Bronchial epithelial cell (primary cell): ENCODE measurements around the gene HOXD1. TPM values are rescaled to one million over a fixed set of nuclear protein-coding genes. Genes with fewer than 3 reads are reported as not detected.

Experiments used
- DNase-seq: peaks from one replicate; pipeline ENCODE4 v3.0.0-alpha.2; 2010; ENCODE audit warnings: low read depth
- FAIRE-seq: peaks from 2 replicates; lab custom pipeline; 2011; peaks lifted over from hg19 to GRCh38; lab: Jason Lieb, UNC
- H3K27me3 ChIP-seq: 2 replicates; pipeline ENCODE4 v1.5.1; 2011; ENCODE audit warnings: low read length; ENCODE audit not compliant: control insufficient read depth, insufficient read depth
- H3K36me3 ChIP-seq: 2 replicates; pipeline ENCODE4 v1.5.1; 2011; ENCODE audit warnings: low read length; ENCODE audit not compliant: control insufficient read depth, insufficient read depth
- H3K4me3 ChIP-seq: 2 replicates; pipeline ENCODE4 v1.5.1; 2011; ENCODE audit warnings: mild to moderate bottlenecking, low read depth, low read length, control low read depth
- total RNA-seq: library from RNA; depleted of rRNA; stranded (reverse); fragments of >200 nt; gene quantifications from 2 replicates; pipeline ENCODE4 v1.2.1, GENCODE V29; 2014
- TF ChIP-seq, protein P1 (sequence below): IDR thresholded peaks from 2 replicates; pipeline ENCODE4 v1.5.1; 2011; ENCODE audit warnings: mild to moderate bottlenecking, moderate library complexity, low read length, control low read depth, inconsistent platforms; ENCODE audit not compliant: insufficient read depth, severe bottlenecking

The HOXD1 gene
- total RNA-seq, 1 donor from 2014 or later: not detected

DNA sequence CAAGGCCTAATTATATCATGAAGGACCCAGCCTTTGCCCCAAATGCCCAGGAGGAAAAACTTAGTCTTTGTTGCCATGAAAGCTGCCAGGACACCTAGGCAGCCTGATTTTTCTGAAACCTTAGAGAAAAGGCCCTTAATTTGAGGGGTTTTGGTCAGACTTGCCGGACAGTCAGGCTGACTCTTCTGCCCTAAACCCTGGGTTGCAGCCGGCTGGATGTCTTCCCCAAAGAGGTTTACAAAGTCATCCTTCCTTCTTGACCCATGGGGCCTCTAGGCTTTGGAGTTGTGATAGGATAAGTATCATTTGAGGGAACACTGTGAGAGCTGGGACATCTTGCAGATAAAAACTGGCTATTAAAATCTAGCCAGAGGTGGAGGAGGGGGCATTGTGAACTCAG is 2.4 kb upstream of the HOXD1 start:
- Histone ChIP-seq H3K36me3 (no peaks in the 10 kb centered on the region), H3K27me3 (peaks cover 38% of the 10 kb centered on the region), H3K4me3 (no peak overlapping the region)
- DNase-seq (no peak), FAIRE-seq (no peak)
- TF ChIP-seq, protein P1, sequence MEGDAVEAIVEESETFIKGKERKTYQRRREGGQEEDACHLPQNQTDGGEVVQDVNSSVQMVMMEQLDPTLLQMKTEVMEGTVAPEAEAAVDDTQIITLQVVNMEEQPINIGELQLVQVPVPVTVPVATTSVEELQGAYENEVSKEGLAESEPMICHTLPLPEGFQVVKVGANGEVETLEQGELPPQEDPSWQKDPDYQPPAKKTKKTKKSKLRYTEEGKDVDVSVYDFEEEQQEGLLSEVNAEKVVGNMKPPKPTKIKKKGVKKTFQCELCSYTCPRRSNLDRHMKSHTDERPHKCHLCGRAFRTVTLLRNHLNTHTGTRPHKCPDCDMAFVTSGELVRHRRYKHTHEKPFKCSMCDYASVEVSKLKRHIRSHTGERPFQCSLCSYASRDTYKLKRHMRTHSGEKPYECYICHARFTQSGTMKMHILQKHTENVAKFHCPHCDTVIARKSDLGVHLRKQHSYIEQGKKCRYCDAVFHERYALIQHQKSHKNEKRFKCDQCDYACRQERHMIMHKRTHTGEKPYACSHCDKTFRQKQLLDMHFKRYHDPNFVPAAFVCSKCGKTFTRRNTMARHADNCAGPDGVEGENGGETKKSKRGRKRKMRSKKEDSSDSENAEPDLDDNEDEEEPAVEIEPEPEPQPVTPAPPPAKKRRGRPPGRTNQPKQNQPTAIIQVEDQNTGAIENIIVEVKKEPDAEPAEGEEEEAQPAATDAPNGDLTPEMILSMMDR: no peak

DNA sequence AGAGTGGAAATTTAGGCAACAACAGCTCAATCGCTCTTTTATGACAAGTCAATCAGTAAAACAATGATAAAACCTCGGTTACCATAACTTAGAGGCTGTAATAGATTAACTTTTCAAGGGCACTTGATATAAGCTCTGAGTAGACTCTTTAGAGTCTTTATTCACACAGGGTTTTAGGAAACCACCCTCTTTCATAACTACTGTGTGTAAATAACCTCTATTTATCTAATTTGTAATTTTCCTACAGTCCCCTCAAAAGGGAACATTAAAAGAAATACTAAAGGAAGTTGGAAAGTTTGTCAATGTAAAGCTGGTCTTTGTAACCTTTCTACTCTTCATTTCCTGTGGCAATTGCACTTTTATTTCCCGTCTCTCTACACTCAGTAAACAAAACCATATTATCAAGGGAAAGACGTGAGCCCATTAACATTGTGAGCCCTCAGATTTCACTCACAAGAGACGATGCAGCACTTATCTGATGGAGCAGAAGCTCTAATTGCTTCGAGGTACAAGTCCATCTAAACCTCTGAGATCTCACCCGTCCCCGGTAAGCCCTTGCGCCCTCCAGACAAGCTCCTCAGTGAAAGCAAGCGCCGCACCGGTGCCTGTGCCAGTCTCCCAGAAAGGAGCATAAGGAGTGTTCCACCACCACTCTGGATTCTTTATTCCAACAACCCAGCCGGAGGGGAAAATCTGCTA is 1.1 kb upstream of the HOXD1 start:
- FAIRE-seq: no peak
- TF ChIP-seq, protein P1: no peak
- Histone ChIP-seq H3K4me3 (no peak overlapping the region), H3K36me3 (no peaks in the 10 kb centered on the region), H3K27me3 (peaks cover 40% of the 10 kb centered on the region)
- no peak for DNase-seq

DNA sequence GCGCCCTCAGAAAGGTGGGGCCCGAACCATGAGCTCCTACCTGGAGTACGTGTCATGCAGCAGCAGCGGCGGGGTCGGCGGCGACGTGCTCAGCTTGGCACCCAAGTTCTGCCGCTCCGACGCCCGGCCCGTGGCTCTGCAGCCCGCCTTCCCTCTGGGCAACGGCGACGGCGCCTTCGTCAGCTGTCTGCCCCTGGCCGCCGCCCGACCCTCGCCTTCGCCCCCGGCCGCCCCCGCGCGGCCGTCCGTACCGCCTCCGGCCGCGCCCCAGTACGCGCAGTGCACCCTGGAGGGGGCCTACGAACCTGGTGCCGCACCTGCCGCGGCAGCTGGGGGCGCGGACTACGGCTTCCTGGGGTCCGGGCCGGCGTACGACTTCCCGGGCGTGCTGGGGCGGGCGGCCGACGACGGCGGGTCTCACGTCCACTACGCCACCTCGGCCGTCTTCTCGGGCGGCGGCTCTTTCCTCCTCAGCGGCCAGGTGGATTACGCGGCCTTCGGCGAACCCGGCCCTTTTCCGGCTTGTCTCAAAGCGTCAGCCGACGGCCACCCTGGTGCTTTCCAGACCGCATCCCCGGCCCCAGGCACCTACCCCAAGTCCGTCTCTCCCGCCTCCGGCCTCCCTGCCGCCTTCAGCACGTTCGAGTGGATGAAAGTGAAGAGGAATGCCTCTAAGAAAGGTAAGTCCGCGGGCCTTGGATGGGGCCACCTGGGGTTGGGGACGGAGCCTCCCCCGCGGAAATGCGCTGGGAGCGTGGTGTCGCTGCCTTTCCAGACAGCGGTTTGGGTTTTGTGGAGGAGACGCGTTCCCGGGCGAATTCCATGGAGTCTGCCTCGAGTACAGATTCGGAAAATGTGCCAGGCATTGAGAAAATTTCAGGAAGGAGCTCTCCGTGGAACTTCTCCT is 559 bp downstream of the HOXD1 start:
- peak overlapping the region; percentile 42 for H3K4me3 ChIP-seq
- FAIRE-seq: no peak
- TF ChIP-seq, protein P1: no peak
- H3K27me3 ChIP-seq: peaks cover 39% of the 10 kb centered on the region
- no peak for DNase-seq
- no peaks in the 10 kb centered on the region for H3K36me3 ChIP-seq

DNA sequence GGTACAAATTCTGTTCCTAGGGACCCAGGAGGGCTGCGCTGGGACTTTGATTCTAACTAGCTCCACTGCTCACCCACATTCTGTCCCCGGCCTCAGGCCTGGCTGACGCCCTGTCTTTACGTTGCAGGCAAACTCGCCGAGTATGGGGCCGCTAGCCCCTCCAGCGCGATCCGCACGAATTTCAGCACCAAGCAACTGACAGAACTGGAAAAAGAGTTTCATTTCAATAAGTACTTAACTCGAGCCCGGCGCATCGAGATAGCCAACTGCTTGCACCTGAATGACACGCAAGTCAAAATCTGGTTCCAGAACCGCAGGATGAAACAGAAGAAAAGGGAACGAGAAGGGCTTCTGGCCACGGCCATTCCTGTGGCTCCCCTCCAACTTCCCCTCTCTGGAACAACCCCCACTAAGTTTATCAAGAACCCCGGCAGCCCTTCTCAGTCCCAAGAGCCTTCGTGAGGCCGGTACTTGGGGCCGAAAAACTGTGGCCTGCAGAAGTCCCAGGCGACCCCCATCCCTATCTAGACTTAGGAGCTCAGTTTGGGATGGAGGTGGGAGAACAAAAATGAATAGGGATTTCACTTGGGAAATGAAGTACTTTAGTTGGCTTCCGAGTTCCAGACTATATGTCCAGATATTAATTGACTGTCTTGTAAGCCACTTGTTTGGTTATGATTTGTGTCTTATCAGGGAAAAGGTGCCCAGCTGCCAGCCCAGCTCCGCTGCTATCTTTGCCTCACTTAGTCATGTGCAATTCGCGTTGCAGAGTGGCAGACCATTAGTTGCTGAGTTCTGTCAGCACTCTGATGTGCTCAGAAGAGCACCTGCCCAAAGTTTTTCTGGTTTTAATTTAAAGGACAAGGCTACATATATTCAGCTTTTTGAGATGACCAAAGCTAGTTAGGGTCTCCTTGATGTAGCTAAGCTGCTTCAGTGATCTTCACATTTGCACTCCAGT is 1.5 kb downstream of the HOXD1 start:
- peaks cover 39% of the 10 kb centered on the region for H3K27me3 ChIP-seq
- no peak for FAIRE-seq
- no peak overlapping the region for H3K4me3 ChIP-seq

DNA sequence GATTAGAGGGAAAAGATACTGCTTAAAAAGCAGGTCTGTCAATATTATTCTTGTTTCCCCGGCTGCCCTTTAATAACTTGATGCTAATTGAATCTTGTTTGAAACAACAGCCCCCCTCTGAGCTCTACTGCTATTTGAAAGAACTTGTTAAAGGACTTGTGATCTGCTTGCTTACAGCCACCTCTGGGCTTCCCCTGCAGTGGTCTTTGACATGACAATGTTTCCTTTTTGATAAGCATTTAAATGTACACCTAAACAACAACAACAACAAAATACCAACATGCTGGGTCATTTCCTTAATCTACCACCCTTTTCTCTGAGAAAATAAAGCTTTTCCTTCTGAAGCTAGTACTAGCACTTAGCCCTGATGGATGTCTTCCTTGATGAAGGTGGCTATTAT is 3.9 kb downstream of the HOXD1 start:
- DNase-seq (no peak), FAIRE-seq (no peak)
- TF ChIP-seq, protein P1: no peak
- Histone ChIP-seq H3K27me3 (peaks cover 34% of the 10 kb centered on the region), H3K36me3 (no peaks in the 10 kb centered on the region), H3K4me3 (no peak overlapping the region)

More for the DNA sequence above, 1.5 kb downstream of the HOXD1 start:
- no peaks in the 10 kb centered on the region for H3K36me3 ChIP-seq
- no peak for DNase-seq
- TF ChIP-seq, protein P1: no peak
